Common myeloid progenitor, CD34-positive (primary cell): ENCODE measurements around the gene PSD4.

Experiments
- CTCF ChIA-PET: fragments of 350-600 bp; sonication (Branson Sonifier 250); formaldehyde crosslinking; loops from one replicate; lab custom pipeline; 2021; ENCODE audit warnings: antibody characterized with exemption; lab: Charles Lee
- POLR2A ChIA-PET: fragments of 350-600 bp; sonication (Branson Sonifier 250); formaldehyde crosslinking; loops from one replicate; lab custom pipeline; 2021; ENCODE audit warnings: antibody characterized with exemption; lab: Charles Lee
- DNase-seq, 3 donors: peaks; one replicate each; pipeline versions ENCODE4 v3.0.0 to v3.0.0-alpha.2; 2013
- H3K27ac ChIP-seq, 2 experiments: 1 replicate in 1 of 2; 2 replicates in 1 of 2; pipeline ENCODE4 v1.7.0; 2013; ENCODE audit warnings: inconsistent platforms in 2 of 2, low read length in 2 of 2, mild to moderate bottlenecking in 2 of 2, low read depth in 1 of 2, moderate library complexity in 1 of 2; ENCODE audit not compliant: severe bottlenecking in 2 of 2, insufficient read depth in 1 of 2, poor library complexity in 1 of 2
- H3K27me3 ChIP-seq, 5 experiments: replicated peaks in 2 of 5; 1 replicate in 3 of 5; 2 replicates in 2 of 5; pipeline versions ENCODE4 v1.6.1 to v1.7.0; 2013; ENCODE audit warnings: low read length in 4 of 5, mild to moderate bottlenecking in 2 of 5, moderate library complexity in 2 of 5, inconsistent platforms in 1 of 5; ENCODE audit not compliant: insufficient read depth in 5 of 5, control insufficient read depth in 4 of 5
- H3K36me3 ChIP-seq, 4 experiments: 1 replicate in 2 of 4; 2 replicates in 2 of 4; pipeline versions ENCODE4 v1.6.1 to v1.7.0; 2013; ENCODE audit warnings: low read length in 3 of 4, control low read depth in 1 of 4, mild to moderate bottlenecking in 1 of 4; ENCODE audit not compliant: control insufficient read depth in 4 of 4, insufficient read depth in 4 of 4
- H3K4me1 ChIP-seq, 4 experiments: 1 replicate in 3 of 4; 2 replicates in 1 of 4; pipeline versions ENCODE4 v1.6.1 to v1.7.1; 2013; ENCODE audit warnings: low read length in 3 of 4, mild to moderate bottlenecking in 3 of 4, control low read depth in 1 of 4, inconsistent platforms in 1 of 4, moderate library complexity in 1 of 4; ENCODE audit not compliant: control insufficient read depth in 4 of 4, insufficient read depth in 4 of 4; ENCODE audit errors: control extremely low read depth in 1 of 4
- H3K4me3 ChIP-seq, 7 experiments: 1 replicate in 4 of 7; 2 replicates in 3 of 7; pipeline versions ENCODE4 v1.5.1 to v1.7.0; 2013; ENCODE audit warnings: mild to moderate bottlenecking in 7 of 7, low read length in 6 of 7, moderate library complexity in 6 of 7, inconsistent platforms in 2 of 7, low read depth in 2 of 7, control low read depth in 1 of 7; ENCODE audit not compliant: insufficient read depth in 4 of 7, control insufficient read depth in 1 of 7; ENCODE audit errors: extremely low read depth in 1 of 7
- H3K9me3 ChIP-seq, 5 experiments: 1 replicate in 4 of 5; 2 replicates in 1 of 5; pipeline versions ENCODE4 v1.6.1 to v1.7.1; 2013; ENCODE audit warnings: low read length in 4 of 5, mild to moderate bottlenecking in 2 of 5, inconsistent platforms in 1 of 5, low read depth in 1 of 5, moderate library complexity in 1 of 5; ENCODE audit not compliant: control insufficient read depth in 4 of 5, insufficient read depth in 2 of 5; ENCODE audit errors: control extremely low read depth in 1 of 5
- WGBS: methylation state at CpG from one replicate; pipeline ENCODE4 v1.1.5; 2013; ENCODE audit not compliant: insufficient coverage; 5-methylcytosine and 5-hydroxymethylcytosine counted together

Gene PSD4

GRCh38 chr2:113148606-113149552 is 24.9 kb upstream of the PSD4 start:
- POLR2A ChIA-PET = interaction anchor here (0.6 kb wide), 1 partner anchor 10 kb away, joined by 3 read pairs; no protein-coding TSS in a partner anchor
- H3K36me3 ChIP-seq = no peaks in the 10 kb centered on the region
- CTCF ChIA-PET = interaction anchor here (0.9 to 1.9 kb wide), 7 partner anchors 9 to 50 kb away, joined by 3 to 7 read pairs (median 4); no protein-coding TSS in a partner anchor
- H3K4me1 ChIP-seq = peaks cover 0 to 1% (median 0%) of the 10 kb centered on the region in 4 experiments
- H3K27ac ChIP-seq = no peak overlapping the region
- 91% methylated on average over 7 of the region's 8 CpGs for WGBS
- H3K4me3 ChIP-seq = no peak overlapping the region
- H3K9me3 ChIP-seq = no peaks in the 10 kb centered on the region
- no peak for DNase-seq
- H3K27me3 ChIP-seq = no peaks in the 10 kb centered on the region

GRCh38 chr2:113149553-113150257 is 24.1 kb upstream of the PSD4 start:
- Histone ChIP-seq H3K27ac (no peak overlapping the region), H3K27me3 (no peaks in the 10 kb centered on the region), H3K9me3 (no peaks in the 10 kb centered on the region), H3K4me1 (peaks cover 0 to 1% (median 0%) of the 10 kb centered on the region in 4 experiments), H3K36me3 (no peaks in the 10 kb centered on the region), H3K4me3 (no peak overlapping the region)
- no peak for DNase-seq
- CTCF ChIA-PET = interaction anchor here (0.9 to 1.9 kb wide), 6 partner anchors 9 to 50 kb away, joined by 3 to 7 read pairs (median 4); no protein-coding TSS in a partner anchor
- WGBS = 100% methylated on average over 1 of the region's 1 CpG
- POLR2A ChIA-PET = no interaction called here

GRCh38 chr2:113150258-113150601 is 23.5 kb upstream of the PSD4 start:
- ChIA-PET CTCF (interaction anchor here (0.9 to 1.9 kb wide), 4 partner anchors 12 to 49 kb away, joined by 3 to 7 read pairs (median 4); no protein-coding TSS in a partner anchor), POLR2A (no interaction called here)
- peaks cover 0 to 1% (median 0%) of the 10 kb centered on the region in 4 experiments for H3K4me1 ChIP-seq
- no peaks in the 10 kb centered on the region for H3K36me3 ChIP-seq
- no peak for DNase-seq
- no peaks in the 10 kb centered on the region for H3K27me3 ChIP-seq
- no peaks in the 10 kb centered on the region for H3K9me3 ChIP-seq
- H3K27ac ChIP-seq = no peak overlapping the region
- no peak overlapping the region for H3K4me3 ChIP-seq
- 96% methylated on average over 3 of the region's 5 CpGs for WGBS

- Histone ChIP-seq H3K36me3 (no peaks in the 10 kb centered on the region), H3K9me3 (no peaks in the 10 kb centered on the region), H3K27me3 (no peaks in the 10 kb centered on the region), H3K4me1 (peaks cover 6 to 14% (median 10%) of the 10 kb centered on the region in 4 experiments), H3K4me3 (no peak overlapping the region), H3K27ac (no peak overlapping the region)
- POLR2A ChIA-PET = no interaction called here
- WGBS = 100% methylated on average over 2 of the region's 5 CpGs
- CTCF ChIA-PET = interaction anchor here (0.9 to 5.2 kb wide), 5 partner anchors 11 to 45 kb away, joined by 3 to 40 read pairs (median 5); partner anchors contain the start of gene PSD4
- no peak for DNase-seq
Observed at GRCh38 chr2:113155331-113155730, 18.4 kb upstream of the PSD4 start.

GRCh38 chr2:113156278-113157117 is 17.3 kb upstream of the PSD4 start:
- Histone ChIP-seq H3K27me3 (no peaks in the 10 kb centered on the region), H3K36me3 (no peaks in the 10 kb centered on the region), H3K27ac (no peak overlapping the region), H3K4me3 (peak overlapping the region in 6 of 7 experiments; percentile 42 to 71 (median 58)), H3K4me1 (peaks cover 6 to 14% (median 10%) of the 10 kb centered on the region in 4 experiments), H3K9me3 (no peaks in the 10 kb centered on the region)
- POLR2A ChIA-PET = interaction anchor here (0.8 kb wide), 1 partner anchor 18 kb away, joined by 3 read pairs; the partner anchor contains the start of gene PSD4
- 40% methylated on average over 7 of the region's 10 CpGs for WGBS
- CTCF ChIA-PET = interaction anchor here (0.7 to 5.2 kb wide), 13 partner anchors 9 to 76 kb away, joined by 3 to 40 read pairs (median 4); partner anchors contain the start of gene PSD4
- DNase-seq = peak in 1 of 3 donors; percentile 27

- ChIA-PET CTCF (interaction anchor here (0.8 to 5.2 kb wide), 10 partner anchors 8 to 77 kb away, joined by 3 to 40 read pairs (median 4); no protein-coding TSS in a partner anchor), POLR2A (no interaction called here)
- peak overlapping the region; percentile 40 to 74 (median 69) for H3K4me3 ChIP-seq
- H3K9me3 ChIP-seq = no peaks in the 10 kb centered on the region
- no peaks in the 10 kb centered on the region for H3K36me3 ChIP-seq
- H3K27ac ChIP-seq = no peak overlapping the region
- no peaks in the 10 kb centered on the region for H3K27me3 ChIP-seq
- peak in 2 of 3 donors; percentile 31 to 56 for DNase-seq
- WGBS = under 1% methylated on average over 63 of the region's 92 CpGs
- H3K4me1 ChIP-seq = peaks cover 6 to 14% (median 9%) of the 10 kb centered on the region in 4 experiments
Observed at GRCh38 chr2:113157118-113157896, 16.5 kb upstream of the PSD4 start.
